ENCODE data around the gene PACRGL. TPM values are rescaled to one million over a fixed set of nuclear protein-coding genes. Genes with fewer than 3 reads are reported as not detected.

Gene PACRGL
- polyA plus RNA-seq, 1 of the 3 experiments (the other 2 are of a cell fraction), result 11.8 TPM

DNA sequence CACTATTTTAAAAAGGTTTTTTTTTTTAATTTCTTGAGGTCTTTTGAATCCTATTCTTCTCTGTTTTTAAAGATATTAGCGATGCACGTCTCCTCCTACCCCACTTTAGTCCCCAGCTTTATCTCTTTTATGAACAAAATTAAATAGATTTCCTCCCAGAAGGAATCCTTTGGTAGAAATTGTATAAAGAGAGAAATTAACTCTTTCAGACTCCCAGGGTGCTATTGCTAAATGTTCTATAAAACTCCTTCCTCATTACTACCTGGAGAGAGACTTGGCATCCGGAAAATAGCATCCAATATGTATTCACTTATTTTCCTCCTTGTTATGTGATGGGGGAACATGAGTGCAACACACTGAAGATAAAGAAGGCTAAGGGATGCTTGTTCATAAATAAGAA, 16.5 kb upstream of the PACRGL start:
- Histone ChIP-seq H3K9me2 (no peaks in the 10 kb centered on the region), H3K9me3 (no peaks in the 10 kb centered on the region), H4K20me1 (ENCODE audit: insufficient read depth) (no peaks in the 10 kb centered on the region), H3F3A (replicated peaks; ENCODE audit: insufficient read depth) (no peaks in the 10 kb centered on the region), H3K79me2 (ENCODE audit: insufficient read depth) (no peaks in the 10 kb centered on the region), H3K4me2 (no peak overlapping the region), H3K27ac (ENCODE audit: low read depth in 2 of 2, low read length in 1 of 2) (no peak overlapping the region), H3K4me3 (ENCODE audit: low read depth in 2 of 2, low read length in 1 of 2) (no peak overlapping the region), H2AFZ (ENCODE audit: low read depth) (no peak overlapping the region), H3K4me1 (ENCODE audit: control insufficient read depth in 1 of 2, insufficient read depth in 2 of 2, low read depth in 1 of 2, low read length in 1 of 2) (peaks cover 0 to 3% of the 10 kb centered on the region in 2 experiments; a peak in 2 of 4 replicates), H3K9ac (no peak overlapping the region), H3K36me3 (replicated peaks in 1 of 2; ENCODE audit: control insufficient read depth in 1 of 2, insufficient read depth in 2 of 2, low read length in 1 of 2) (no peaks in the 10 kb centered on the region), H3K27me3 (ENCODE audit: insufficient read depth) (no peaks in the 10 kb centered on the region)
- WGBS (ENCODE audit: low lambda C conversion rate), result 81% methylated on average over 3 of the region's 3 CpGs
- POLR2A ChIA-PET, result no interaction called here
- no peak for TF ChIP-seq TEAD4 (IDR thresholded peaks at IDR 0.05; ENCODE audit: borderline replicate concordance, insufficient read depth)
- no peak for TF ChIP-seq RXRA (IDR thresholded peaks at IDR 0.05; ENCODE audit: borderline replicate concordance, low read depth)
- no peak for TF ChIP-seq CTCF (IDR thresholded peaks at IDR 0.05)
- no peak for TF ChIP-seq NFIC (IDR thresholded peaks at IDR 0.05; ENCODE audit: borderline replicate concordance)
- TF ChIP-seq ELF1 (IDR thresholded peaks at IDR 0.05), result no peak
- TF ChIP-seq IRF3 (IDR thresholded peaks at IDR 0.05; ENCODE audit: low read depth, low read length), result no peak
- TF ChIP-seq MAX (IDR thresholded peaks at IDR 0.05; ENCODE audit: low read depth), result no peak
- no peak for TF ChIP-seq RCOR1 (IDR thresholded peaks at IDR 0.05; ENCODE audit: low read length)
- no peak for TF ChIP-seq FOXJ3 (CRISPR knock-in tag; IDR thresholded peaks at IDR 0.05)
- no peak for TF ChIP-seq EP300 (IDR thresholded peaks at IDR 0.05; ENCODE audit: borderline replicate concordance in 1 of 2, low read depth in 1 of 2, low read length in 1 of 2)
- TF ChIP-seq NRF1 (IDR thresholded peaks at IDR 0.05; ENCODE audit: low read depth, low read length), result no peak
- no peak for TF ChIP-seq RFX5 (IDR thresholded peaks at IDR 0.05; ENCODE audit: low read length)
- no peak for TF ChIP-seq GABPA (IDR thresholded peaks at IDR 0.05; ENCODE audit: low read depth)
- TF ChIP-seq PBX3 (IDR thresholded peaks at IDR 0.05), result no peak
- TF ChIP-seq TAF1 (IDR thresholded peaks at IDR 0.05; ENCODE audit: borderline replicate concordance, low read depth, low read length), result no peak
- TF ChIP-seq REST (IDR thresholded peaks at IDR 0.05; ENCODE audit: low read depth, low read length), result no peak
- TF ChIP-seq YY1 (IDR thresholded peaks at IDR 0.05; ENCODE audit: low read depth), result no peak
- TF ChIP-seq USF2 (IDR thresholded peaks at IDR 0.05; ENCODE audit: borderline replicate concordance, low read depth, low read length), result no peak
- TF ChIP-seq JUND (IDR thresholded peaks at IDR 0.05), result no peak
- TF ChIP-seq TCF12 (IDR thresholded peaks at IDR 0.05), result no peak
- CTCF ChIA-PET, result interaction anchor here (0.8 to 4.2 kb wide), 4 partner anchors 55 to 379 kb away, joined by 3 to 37 read pairs (median 16); no protein-coding TSS in a partner anchor
- DNase-seq, result no peak
